Vagina (tissue), 2 donors: ENCODE data around the gene C16orf89.

ENCODE experiments used
- POLR2A ChIP-seq, 2 donors: fragments of 450-650 bp; IDR thresholded peaks; one replicate each; pipeline ENCODE4 v1.6.1; 2017; ENCODE audit warnings: antibody characterized with exemption in 2 of 2, mild to moderate bottlenecking in 2 of 2, moderate library complexity in 2 of 2
- POLR2AphosphoS5 ChIP-seq, 2 donors: sonication (generic); formaldehyde crosslinking; IDR thresholded peaks; one replicate each; pipeline ENCODE4 v1.9.0; 2017; ENCODE audit warnings: antibody characterized with exemption in 2 of 2, mild to moderate bottlenecking in 2 of 2, low read depth in 1 of 2; ENCODE audit not compliant: insufficient read depth in 1 of 2

DNA sequence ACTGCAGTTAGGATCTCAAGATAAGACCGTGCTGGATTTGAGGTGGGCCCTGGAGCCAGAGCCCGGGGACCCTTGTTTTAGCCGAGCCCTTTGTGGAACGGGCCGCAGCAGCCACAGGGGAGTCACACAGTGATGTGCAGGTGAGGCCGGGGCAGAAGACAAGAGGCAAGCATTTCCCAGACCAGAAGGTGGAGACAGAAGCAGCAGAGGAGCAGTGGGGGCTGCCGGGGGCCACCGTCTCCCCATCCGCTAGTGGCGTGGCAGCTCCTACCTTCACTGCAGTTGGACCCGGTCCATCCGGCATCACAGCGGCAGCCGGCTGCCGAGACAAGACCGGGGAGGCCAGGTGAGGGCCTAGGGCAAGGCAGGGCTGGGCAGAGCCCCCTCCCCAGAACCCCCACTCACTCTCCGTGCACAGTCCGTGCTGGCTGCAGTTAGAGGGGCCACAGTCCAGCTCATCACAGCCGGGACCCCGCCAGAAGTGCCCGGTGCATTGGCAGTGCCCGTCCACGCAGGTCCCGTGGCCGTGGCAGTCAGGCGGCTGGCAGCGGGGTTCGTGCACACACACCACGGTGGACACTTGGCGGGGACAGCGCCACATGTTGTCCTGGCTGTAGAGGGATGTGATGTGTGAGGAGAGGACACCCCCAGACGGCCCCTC is 38.1 kb downstream of the C16orf89 start:
- no peak for TF ChIP-seq POLR2A (IDR thresholded peaks at IDR 0.05)
- TF ChIP-seq POLR2AphosphoS5 (IDR thresholded peaks at IDR 0.05; ENCODE audit: insufficient read depth in 1 of 2, low read depth in 1 of 2) = no peak
